ENCODE measurements around the gene CRAT. TPM values are rescaled to one million over a fixed set of nuclear protein-coding genes. Genes with fewer than 3 reads are reported as not detected.

Gene CRAT
- total RNA-seq, 1 experiment from 2014 or later: 38.8 TPM

DNA sequence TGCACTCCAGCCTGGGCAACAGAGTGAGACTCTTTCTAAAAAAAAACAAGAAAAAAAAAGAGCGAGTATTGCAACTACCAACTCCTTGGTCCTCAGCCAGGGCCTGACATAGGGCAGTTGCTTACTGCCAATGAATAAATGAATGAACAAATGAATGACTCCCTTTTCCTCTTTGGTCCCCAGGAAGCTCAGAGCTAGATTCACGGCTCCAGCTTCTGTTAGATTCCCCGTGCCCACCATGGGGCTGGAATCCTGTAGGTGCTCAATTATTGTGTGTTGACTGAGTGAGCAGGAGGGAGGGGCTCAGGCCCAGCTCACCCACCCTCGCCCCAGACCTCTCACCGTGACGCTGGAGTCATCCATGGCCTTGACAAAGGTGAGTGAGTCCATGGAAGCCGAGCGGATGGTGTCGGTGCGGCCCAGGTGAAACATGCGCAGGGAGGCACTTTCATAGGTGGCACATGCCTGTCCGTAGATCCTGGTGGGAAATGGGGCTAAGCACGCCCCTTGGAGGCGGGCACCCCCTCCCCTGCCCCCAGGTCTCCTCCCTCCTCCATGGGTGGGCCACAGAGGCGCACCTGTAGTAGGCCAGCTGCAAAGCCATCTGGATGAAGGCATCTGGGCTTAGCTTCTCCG is 12.8 kb downstream of the CRAT start:
- ChIA-PET POLR2A (interaction anchor here (0.6 kb wide), 1 partner anchor 514 kb away, joined by 3 read pairs; no protein-coding TSS in a partner anchor), CTCF (no interaction called here)
- DNase-seq (ENCODE audit: low read depth, low spot score): no peak
- TF ChIP-seq POLR2AphosphoS5 (IDR thresholded peaks at IDR 0.05; ENCODE audit: low read depth, low read length) (no peak), SIN3A (IDR thresholded peaks at IDR 0.05; ENCODE audit: borderline replicate concordance, insufficient read depth, low read depth, low read length) (no peak), REST (IDR thresholded peaks at IDR 0.05; ENCODE audit: insufficient read depth in 1 of 2, low read depth in 2 of 2, low read length in 1 of 2) (no peak), CTCF (IDR thresholded peaks at IDR 0.05) (no peak), TCF7L2 (IDR thresholded peaks at IDR 0.05; ENCODE audit: low read depth, low read length) (no peak)
- H3K27me3 ChIP-seq (ENCODE audit: control insufficient read depth, insufficient read depth, low read length): no peaks in the 10 kb centered on the region
- intact Hi-C loops (cut with micrococcal nuclease; ENCODE audit: unreplicated experiment) (no loop called here), in situ Hi-C loops (cut with HindIII; ENCODE audit: low pct_unique_long_range_greater_than_20kb, low sequenced_read_pairs) (no loop called here)
- no peak overlapping the region for H3K27ac ChIP-seq (ENCODE audit: low read length)
- ATAC-seq: no peak
- no TSS peak for BruUV-seq (replicated peaks)
- H3K9me3 ChIP-seq (ENCODE audit: control insufficient read depth, insufficient read depth, low read depth, low read length): no peaks in the 10 kb centered on the region
- no peaks in the 10 kb centered on the region for H3K36me3 ChIP-seq (ENCODE audit: control insufficient read depth, insufficient read depth, low read length)
- H3K4me3 ChIP-seq (ENCODE audit: low read depth in 2 of 2, low read length in 2 of 2): no peak overlapping the region
- no peaks in the 10 kb centered on the region for H3K4me1 ChIP-seq (ENCODE audit: control insufficient read depth, insufficient read depth, low read length)

DNA sequence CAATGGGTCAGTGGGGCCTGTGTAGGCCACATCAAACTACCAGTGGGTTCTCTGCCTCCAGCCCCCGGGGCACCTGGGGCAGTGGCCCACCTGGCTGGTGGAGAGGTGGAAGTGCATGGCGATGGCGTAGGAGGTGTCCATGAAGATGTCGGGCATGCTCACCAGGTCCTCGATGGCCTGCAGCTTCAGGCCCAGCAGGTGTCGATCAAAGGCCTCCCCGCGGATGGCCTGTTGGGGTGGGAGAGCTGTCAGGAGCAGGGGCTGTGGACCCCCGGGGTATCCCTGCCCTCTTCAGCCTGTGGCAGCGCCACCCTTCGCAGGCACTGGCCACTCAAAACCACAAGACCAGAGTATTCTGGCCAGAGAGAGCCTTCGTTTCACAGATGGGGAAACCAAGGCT is 14.7 kb downstream of the CRAT start:
- no peaks in the 10 kb centered on the region for H3K27me3 ChIP-seq (ENCODE audit: control insufficient read depth, insufficient read depth, low read length)
- no TSS peak for BruUV-seq (replicated peaks)
- no peaks in the 10 kb centered on the region for H3K9me3 ChIP-seq (ENCODE audit: control insufficient read depth, insufficient read depth, low read depth, low read length)
- ATAC-seq (no peak), DNase-seq (ENCODE audit: low read depth, low spot score) (no peak)
- CTCF ChIA-PET: no interaction called here
- H3K36me3 ChIP-seq (ENCODE audit: control insufficient read depth, insufficient read depth, low read length): no peaks in the 10 kb centered on the region
- POLR2A ChIA-PET: no interaction called here
- H3K27ac ChIP-seq (ENCODE audit: low read length): no peak overlapping the region
- TF ChIP-seq TCF7L2 (IDR thresholded peaks at IDR 0.05; ENCODE audit: low read depth, low read length) (no peak), CTCF (IDR thresholded peaks at IDR 0.05) (no peak)
- intact Hi-C loops (cut with micrococcal nuclease; ENCODE audit: unreplicated experiment) (no loop called here), in situ Hi-C loops (cut with HindIII; ENCODE audit: low pct_unique_long_range_greater_than_20kb, low sequenced_read_pairs) (no loop called here)
- H3K4me3 ChIP-seq (ENCODE audit: low read depth in 2 of 2, low read length in 2 of 2): no peak overlapping the region
- no peaks in the 10 kb centered on the region for H3K4me1 ChIP-seq (ENCODE audit: control insufficient read depth, insufficient read depth, low read length)
